NB4 (cell line): ENCODE data around the gene ITGA6.

ENCODE experiments used
- POLR2A ChIP-seq: IDR thresholded peaks from 2 replicates; pipeline ENCODE4 v1.6.1; 2011; ENCODE audit warnings: mild to moderate bottlenecking; ENCODE audit not compliant: insufficient read length; ENCODE audit errors: extremely low read depth
- TF ChIP-seq, protein P1 (sequence below): IDR thresholded peaks from one replicate; pipeline ENCODE4 v1.5.1; 2012; ENCODE audit warnings: low read depth, low read length
- TF ChIP-seq, protein P2 (sequence below): IDR thresholded peaks from 2 replicates; pipeline ENCODE4 v1.6.1; 2011; ENCODE audit warnings: low read depth, low read length

GRCh38 chr2:172403881-172404468, 23.4 kb upstream of the ITGA6 start:
- TF ChIP-seq, protein P1, sequence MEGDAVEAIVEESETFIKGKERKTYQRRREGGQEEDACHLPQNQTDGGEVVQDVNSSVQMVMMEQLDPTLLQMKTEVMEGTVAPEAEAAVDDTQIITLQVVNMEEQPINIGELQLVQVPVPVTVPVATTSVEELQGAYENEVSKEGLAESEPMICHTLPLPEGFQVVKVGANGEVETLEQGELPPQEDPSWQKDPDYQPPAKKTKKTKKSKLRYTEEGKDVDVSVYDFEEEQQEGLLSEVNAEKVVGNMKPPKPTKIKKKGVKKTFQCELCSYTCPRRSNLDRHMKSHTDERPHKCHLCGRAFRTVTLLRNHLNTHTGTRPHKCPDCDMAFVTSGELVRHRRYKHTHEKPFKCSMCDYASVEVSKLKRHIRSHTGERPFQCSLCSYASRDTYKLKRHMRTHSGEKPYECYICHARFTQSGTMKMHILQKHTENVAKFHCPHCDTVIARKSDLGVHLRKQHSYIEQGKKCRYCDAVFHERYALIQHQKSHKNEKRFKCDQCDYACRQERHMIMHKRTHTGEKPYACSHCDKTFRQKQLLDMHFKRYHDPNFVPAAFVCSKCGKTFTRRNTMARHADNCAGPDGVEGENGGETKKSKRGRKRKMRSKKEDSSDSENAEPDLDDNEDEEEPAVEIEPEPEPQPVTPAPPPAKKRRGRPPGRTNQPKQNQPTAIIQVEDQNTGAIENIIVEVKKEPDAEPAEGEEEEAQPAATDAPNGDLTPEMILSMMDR: no peak
- TF ChIP-seq POLR2A: no peak
- TF ChIP-seq, protein P2, sequence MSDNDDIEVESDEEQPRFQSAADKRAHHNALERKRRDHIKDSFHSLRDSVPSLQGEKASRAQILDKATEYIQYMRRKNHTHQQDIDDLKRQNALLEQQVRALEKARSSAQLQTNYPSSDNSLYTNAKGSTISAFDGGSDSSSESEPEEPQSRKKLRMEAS: no peak
